Activated CD4-positive, alpha-beta T cell treated with anti-CD3 and anti-CD28 coated beads, Interleukin-2, amount 50 U/mL, for 1 hour (primary cell): ENCODE results near the gene BMP8B.
"Not testable (repeated sequence)": the region's sequence is repeated elsewhere in the genome, so short reads cannot be mapped to it uniquely, and the experiment has no call there.

Experiments used
- DNase-seq: peaks from one replicate; pipeline ENCODE4 v3.0.0-alpha.2; 2020

BMP8B gene

DNA sequence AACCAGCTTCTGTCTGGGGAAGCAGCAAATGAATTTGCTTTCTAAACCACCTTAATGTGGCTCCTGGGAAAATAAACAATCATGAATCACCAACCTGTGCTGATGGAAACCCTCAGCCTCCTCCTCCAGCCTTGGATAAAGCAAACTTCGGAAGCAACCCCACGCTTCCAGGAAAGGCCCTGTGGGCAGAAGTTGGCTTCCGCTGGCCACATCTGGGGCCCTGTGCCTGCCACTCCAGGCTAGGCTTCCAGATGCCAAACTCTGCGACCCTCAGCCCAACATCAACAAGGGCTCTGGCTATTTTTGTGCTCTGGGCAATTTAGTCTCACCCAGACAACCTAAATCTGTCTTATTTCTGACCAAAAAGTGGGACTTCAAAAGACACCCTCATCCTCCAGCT, 11.4 kb downstream of the BMP8B start:
- DNase-seq = no peak

GRCh38 chr1:39776886-39777285, 11.8 kb downstream of the BMP8B start:
- no peak for DNase-seq

DNA sequence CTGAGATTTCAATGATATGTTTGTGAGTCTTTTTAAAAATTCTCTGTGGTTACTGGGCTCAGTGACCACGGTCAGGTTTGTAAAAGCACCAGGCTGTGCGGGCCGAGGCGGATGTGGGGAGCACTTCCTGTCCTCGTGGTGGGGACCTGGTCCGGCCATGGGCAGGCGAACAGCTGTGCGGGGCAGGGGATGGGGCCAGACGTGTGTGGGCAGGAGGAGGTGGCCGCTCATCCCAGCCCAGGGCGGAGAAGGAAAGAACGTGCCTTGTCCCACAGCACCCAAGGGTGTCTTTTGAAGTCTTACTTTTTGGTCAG, 12.3 kb downstream of the BMP8B start:
- no peak for DNase-seq

DNA sequence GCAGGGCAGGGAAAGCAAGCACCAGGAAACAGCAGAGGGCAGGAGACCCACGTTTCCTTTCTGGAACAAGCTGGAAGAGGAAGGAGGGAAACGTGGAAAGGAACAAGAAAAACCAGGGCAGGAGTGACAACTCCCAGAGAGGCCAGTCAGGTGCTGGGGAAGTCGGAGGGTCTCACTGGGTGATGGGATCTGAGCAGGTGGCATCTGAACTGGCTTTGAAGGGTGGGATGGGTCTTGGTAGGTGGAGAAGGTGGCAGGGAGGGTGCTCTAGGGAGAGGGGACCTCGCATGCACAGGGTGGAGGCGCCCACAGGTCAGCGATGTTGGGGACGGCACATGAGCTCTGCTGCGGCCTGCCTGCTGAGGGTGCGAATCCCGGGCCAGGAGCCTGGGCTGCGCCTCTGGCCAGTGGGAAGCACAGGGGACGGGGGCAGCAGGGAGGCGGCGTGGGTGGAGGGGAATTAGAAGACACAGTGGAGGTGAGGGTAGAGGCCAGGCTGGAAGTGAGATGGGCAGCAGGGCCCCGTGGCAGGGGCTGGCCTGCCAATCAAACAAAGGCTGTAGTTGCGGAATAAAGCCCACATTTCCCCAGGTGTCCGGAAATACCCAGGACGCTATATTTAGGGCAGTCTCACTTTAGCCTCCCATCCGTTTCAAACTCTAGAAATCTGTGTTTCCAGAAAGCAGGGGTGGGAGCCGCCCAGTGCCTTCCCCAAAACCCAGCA, 12.8 kb downstream of the BMP8B start:
- DNase-seq = not testable (repeated sequence)

GRCh38 chr1:39775141-39775540, 13.5 kb downstream of the BMP8B start:
- DNase-seq = not testable (repeated sequence)

- not testable (repeated sequence) for DNase-seq
Measured at GRCh38 chr1:39773369-39773979, 15.2 kb downstream of the BMP8B start.

- DNase-seq = not testable (repeated sequence)
Measured at GRCh38 chr1:39771022-39771532, 17.6 kb downstream of the BMP8B start, which contains the start of gene OXCT2. TSS of gene OXCT2 (minus strand) at chr1:39771348. CDS start at chr1:39771255, 93 bp downstream.

DNA sequence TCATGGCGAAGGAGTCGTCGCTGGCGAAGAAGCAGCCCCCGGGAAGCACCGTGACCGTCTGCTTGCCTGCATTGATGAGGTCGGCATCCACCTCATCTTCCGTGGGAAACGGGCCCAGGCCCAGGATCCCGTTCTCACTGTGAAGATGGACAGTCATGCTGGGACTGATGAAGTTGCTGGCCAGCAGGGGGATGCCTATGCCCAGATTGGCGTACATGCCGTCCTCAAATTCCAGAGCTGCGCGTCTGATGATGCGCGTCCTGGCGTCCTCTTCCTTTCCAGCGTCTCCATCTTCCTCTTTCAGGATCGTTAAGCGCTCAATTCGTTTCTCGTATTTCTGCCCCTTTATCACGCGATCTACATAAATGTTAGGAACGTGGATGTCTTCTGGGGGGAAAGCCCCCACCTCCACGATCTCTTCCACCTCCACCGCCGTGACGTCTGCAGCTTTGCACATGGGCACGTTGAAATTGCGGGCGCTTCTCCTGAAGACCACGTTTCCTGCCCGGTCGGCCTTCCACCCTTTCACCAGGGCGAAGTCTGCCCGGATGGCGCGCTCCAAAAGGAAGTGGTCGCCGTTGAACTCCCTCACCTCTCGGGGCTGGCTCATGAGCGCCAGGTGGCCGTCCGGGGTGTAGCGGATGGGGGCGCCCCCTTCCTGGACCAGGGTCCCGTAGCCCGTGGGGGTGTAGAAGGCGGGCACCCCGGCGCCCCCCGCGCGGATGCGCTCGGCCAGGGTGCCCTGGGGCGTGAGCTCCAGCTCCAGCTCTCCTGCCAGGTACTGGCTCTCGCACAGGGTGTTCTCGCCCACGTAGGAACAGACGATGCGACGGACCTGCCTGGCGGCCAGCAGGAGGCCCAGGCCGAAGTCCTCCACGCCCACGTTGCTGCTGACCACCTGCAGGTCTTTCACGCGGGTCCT, 18.3 kb downstream of the BMP8B start:
- not testable (repeated sequence) for DNase-seq

- DNase-seq = not testable (repeated sequence)
Measured at GRCh38 chr1:39769502-39769901, 19.2 kb downstream of the BMP8B start.

DNA sequence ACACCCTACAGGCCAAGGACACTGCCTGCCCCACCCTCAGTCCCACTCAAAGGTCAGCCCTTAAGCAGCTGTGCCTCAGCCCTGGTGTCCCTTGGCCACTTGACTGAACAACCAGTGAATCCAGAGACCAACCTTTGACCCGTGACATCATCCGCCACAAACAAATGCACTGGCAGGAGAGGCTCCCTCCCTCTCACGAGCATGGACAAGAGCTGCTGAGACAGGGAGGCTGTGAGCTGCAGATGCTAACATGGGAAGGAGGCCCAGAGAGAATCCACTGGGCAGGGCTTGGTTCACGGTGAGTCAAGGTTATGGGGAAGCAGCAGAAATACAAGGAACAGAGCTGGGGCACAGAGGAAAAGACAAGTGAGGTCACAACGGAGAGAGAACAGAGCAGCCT, 22.2 kb downstream of the BMP8B start:
- not testable (repeated sequence) for DNase-seq

DNA sequence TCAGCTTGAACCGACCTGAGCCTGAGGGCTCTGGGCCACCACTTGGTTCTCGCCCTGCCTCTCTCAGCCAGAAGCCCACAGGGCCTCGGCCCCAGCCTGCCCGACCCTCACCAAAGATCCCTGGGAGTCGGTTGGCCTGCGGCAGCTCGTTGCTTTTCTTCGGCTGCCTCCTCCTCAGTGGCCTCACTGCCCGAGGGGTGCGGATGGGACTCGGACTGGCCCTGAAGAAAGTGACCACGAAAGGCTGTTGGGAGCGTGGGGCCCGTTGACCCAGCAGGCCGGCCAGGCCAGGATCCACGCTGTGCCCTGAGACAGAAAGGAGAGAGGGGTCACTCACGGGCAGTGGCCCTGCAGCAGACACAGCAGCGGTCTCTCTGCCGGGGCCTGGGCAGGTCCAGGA, 24.2 kb downstream of the BMP8B start:
- DNase-seq = not testable (repeated sequence)

DNA sequence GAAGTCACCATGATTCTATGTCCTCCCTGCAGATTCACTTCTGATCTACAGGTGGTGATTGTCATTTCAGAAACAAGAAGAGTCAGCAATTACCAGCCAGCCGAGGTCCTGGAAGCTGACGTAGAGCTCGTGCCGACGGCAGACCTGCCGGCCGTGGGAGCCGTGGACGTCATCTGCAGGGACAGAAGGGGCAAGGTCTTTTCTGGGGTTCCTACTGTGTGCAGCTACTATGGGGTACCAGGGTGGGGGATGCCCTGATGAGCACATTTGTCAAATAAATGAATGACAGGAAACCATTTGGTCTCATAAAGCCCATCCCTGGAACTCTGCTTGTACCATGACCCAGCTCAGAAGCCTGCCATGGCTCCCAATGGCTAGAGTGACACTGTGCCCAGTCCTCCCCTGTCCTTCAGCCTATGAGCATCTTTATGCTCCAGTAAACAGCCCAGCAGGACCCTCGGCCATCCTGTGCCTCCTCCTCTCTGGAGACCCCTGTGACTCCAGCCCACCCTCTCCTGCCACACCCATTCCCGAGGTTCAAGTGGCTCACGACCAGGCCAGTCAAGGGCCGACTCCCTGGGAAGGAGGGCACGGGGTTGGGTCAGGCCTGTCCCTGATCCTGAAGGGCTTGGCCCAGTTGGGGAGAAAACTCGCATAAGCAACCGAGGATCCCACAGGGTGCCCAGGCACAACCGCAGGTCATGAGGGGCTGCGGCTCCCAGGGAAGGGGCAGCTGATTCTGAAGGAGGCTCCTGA, 24.9 kb downstream of the BMP8B start:
- not testable (repeated sequence) for DNase-seq

DNA sequence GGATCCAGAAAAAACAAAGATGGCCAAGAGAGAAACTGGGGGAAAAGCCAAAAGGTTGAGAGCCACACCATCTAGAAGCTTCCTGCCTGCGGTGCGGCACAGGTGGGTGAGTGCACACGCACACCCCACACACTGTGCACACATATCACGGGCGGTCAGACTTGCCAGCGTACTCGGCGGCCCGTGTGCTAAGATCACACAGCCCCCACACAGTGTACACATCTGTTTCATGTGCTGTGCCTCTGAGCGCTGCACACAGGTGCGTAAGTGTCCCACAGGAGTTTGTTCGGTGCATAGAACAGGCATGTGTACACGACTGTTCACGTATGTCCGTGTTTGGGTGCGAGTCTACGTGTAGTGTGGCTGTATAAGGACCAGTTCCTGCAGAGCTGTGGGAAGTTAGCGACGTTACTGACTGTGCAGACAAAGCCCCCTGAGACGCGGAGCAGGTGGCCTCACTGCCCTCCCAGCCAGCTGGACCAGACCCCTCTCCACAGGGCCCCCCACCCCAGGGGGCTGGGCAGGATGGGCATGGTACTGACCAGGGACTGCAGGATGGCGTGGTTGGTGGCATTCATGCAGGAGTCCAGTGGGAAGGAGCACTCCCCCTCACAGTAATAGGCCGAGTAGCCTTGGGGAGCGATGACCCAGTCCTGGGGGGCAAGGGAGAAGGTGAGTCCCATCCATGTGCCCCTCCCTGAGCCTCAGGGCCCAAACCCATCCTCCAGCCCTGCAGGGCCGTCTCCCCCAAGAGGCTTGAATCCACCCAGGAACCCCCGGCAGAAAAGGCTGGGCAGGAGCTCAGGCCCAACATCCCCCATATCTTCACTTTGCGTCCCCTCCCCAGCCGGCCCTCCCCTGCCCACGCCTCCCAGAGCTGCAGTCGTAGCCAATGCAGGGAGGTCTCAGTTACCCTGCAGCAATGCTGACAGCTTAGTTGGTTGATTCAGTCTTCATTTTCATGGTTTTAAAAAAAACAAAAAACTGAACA, 25.8 kb downstream of the BMP8B start:
- no peak for DNase-seq

DNA sequence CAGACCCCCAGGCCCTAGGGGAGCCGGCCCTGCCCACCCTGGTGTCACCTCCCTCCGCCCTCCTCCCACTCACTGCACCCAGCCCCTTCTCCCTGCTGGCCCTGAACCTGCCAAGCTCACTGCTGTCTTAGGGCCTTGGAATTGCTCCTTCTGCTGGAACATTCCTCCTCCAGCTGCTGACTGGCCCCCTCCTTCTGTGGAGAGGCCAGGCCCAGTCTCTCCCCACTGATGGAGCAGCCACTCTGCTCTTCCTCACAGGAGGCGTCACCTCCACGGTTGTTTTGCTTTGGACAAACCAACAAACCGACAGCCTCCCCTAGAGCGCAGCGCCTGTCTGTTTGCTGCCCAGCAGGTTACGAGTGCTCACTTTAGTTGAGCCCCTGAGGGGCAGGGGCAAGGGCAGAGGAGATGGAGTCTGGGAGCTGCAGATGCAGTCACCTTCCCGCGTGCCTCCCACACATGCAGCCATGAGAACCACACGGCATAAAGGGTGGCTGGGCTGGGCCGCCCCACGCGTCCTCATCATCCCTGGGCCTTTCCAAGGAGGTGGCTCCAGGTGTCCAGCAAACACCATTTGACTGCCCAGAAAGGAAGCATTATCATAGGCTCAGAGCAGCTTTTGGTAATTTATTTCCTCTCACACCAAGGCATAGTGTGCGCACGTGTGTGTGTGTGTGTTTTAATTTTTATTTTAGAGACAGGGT, 27.0 kb downstream of the BMP8B start:
- DNase-seq = no peak

DNA sequence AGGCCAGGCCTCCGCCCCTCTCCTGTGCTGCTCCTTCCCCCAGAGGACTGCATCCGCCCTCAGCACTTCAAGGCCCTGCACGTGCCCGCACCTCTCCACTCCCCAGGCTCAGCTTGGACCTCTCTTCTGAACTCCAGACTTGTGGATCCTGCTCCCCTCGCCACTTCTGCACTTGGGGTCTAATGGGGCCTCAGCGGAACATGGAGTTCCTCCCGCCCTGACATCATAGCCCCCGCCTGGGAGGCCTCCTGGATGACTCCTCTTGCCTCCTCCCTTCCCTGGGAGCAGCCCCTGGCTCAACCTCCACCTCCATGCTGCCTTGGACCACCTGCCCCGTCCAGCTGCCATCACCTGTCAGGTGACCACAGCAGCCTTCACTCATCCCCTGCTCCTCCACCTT, 27.6 kb downstream of the BMP8B start:
- no peak for DNase-seq

DNA sequence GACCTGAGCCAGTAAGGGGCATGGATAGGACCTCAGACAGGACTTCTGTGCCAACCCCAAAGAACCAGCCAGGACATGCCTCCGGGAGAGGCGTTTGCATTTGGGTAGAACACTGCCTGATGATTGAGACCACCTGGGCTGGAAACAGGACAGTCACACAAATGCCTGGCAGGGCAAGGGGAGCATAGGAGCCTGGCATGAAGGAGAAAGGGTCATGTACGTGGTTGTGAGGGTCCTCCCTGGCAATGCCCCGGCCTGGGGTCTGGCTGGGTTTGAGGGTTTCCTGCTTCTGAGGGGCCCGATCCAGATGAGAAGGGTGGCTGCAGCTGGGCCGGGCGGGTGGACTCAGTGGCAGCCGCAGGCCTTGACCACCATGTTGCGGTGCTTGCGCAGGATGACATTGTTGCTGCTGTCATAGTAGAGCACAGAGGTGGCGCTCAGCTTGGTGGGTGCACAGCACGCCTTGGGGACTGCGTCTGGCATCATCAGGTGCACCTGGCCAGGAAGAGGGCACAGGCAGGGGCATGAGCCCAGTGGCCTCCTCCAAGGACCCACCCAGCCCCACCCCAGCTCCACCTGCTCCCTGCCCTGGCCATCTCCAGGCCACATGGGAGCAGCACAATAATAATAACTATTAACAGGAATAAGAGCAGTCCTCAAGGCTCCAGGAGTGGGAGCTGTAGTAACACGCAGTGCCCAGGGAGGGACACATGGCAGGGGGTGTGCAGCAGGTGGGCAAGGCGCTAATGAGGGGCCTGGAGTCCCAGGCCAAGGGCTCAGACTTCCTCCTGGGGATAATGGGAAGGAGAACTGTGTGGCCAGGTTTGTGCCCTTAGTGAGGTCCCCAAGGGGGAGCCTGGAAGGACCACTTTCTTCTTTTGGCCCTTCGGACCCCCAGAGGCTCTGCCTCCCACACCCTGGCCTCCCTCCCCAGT, 28.3 kb downstream of the BMP8B start:
- no peak for DNase-seq

GRCh38 chr1:39759436-39759726, 29.3 kb downstream of the BMP8B start:
- DNase-seq = no peak

- DNase-seq = no peak
Measured at GRCh38 chr1:39758556-39759435, 29.9 kb downstream of the BMP8B start.

- no peak for DNase-seq
Measured at GRCh38 chr1:39757501-39757900, 31.2 kb downstream of the BMP8B start.
